Prostate gland (tissue), 2 donors: ENCODE measurements around the gene ABCA5. TPM values are rescaled to one million over a fixed set of nuclear protein-coding genes. Genes with fewer than 3 reads are reported as not detected.

Experiments
- DNase-seq: peaks from one replicate; pipeline ENCODE4 v3.0.0-alpha.2; 2019; ENCODE audit warnings: low spot score
- H3K27ac ChIP-seq, 2 donors: fragments of 200-600 bp; sonication (generic); 2 replicates each; pipeline ENCODE4 v1.5.1; 2017 to 2019
- H3K27me3 ChIP-seq: fragments of 200-600 bp; sonication (generic); replicated peaks from 2 replicates; pipeline ENCODE4 v1.5.1; 2019; ENCODE audit not compliant: insufficient read depth
- H3K36me3 ChIP-seq, 2 donors: fragments of 200-600 bp; sonication (generic); 1 replicate in 1 of 2; 2 replicates in 1 of 2; pipeline versions ENCODE4 v1.5.1 to v1.8.1; 2017 to 2019
- H3K4me1 ChIP-seq: fragments of 200-600 bp; sonication (generic); replicated peaks from 2 replicates; pipeline ENCODE4 v1.5.1; 2019
- H3K4me3 ChIP-seq, 2 donors: fragments of 200-600 bp; sonication (generic); 2 replicates each; pipeline ENCODE4 v1.5.1; 2017 to 2019
- H3K9me3 ChIP-seq: fragments of 200-600 bp; sonication (generic); 2 replicates; pipeline ENCODE4 v1.5.1; 2017
- CTCF ChIP-seq, 4 experiments: fragments of 200-600 bp in 2 of 4; fragments of 450-650 bp in 2 of 4; sonication (generic) in 2 of 4; IDR thresholded peaks; 1 replicate in 3 of 4; 2 replicates in 1 of 4; pipeline ENCODE4 v1.5.1; 2016 to 2019; ENCODE audit warnings: antibody characterized with exemption in 4 of 4, mild to moderate bottlenecking in 2 of 4, moderate library complexity in 2 of 4
- POLR2A ChIP-seq: fragments of 450-650 bp; IDR thresholded peaks from one replicate; pipeline ENCODE4 v1.6.1; 2016; ENCODE audit warnings: antibody characterized with exemption, mild to moderate bottlenecking
- POLR2AphosphoS5 ChIP-seq: sonication (generic); formaldehyde crosslinking; IDR thresholded peaks from one replicate; pipeline ENCODE4 v1.6.1; 2017; ENCODE audit warnings: antibody characterized with exemption
- WGBS: methylation state at CpG from one replicate; pipeline ENCODE4 v1.1.5; 2018; 5-methylcytosine and 5-hydroxymethylcytosine counted together
- intact Hi-C: fragments of 100-400 bp; cut with DNase I; formaldehyde crosslinking; loops from one replicate; pipeline ENCODE4 v1.14.2; 2022
- total RNA-seq, 2 donors: library from RNA; depleted of rRNA; stranded (reverse); fragments of >200 nt; gene quantifications; one replicate each; pipeline ENCODE4 v1.1.0, GENCODE V29; 2016

Gene ABCA5
- total RNA-seq: 10 to 100 TPM; 31.0 to 31.3 TPM

- peak; percentile 65 for TF ChIP-seq POLR2AphosphoS5
- TF ChIP-seq POLR2A: peak; percentile 86
- TF ChIP-seq CTCF (IDR thresholded peaks at IDR 0.05): no peak
- DNase-seq: peak; percentile 90
- Histone ChIP-seq H3K36me3 (no peaks in the 10 kb centered on the region), H3K27ac (peak within 1 kb of the TSS; percentile 92 to 99), H3K9me3 (no peaks in the 10 kb centered on the region), H3K27me3 (no peaks in the 10 kb centered on the region), H3K4me1 (no peaks in the 10 kb centered on the region), H3K4me3 (peak within 1 kb of the TSS; percentile 62 to 86)
- intact Hi-C loops: loop anchor here (5.0 kb wide), 2 partner anchors 85 to 195 kb away; partner anchors contain the start of gene MAP2K6
- whole genome bisulfite sequencing: 1% methylated on average over 39 of the region's 74 CpGs
These were observed at the start of gene ABCA5 for GRCh38 chr17:69327060-69327831. TSS of gene ABCA5 (minus strand) at chr17:69327133. CDS start at chr17:69314415, 12,718 bp downstream.

- no peak for TF ChIP-seq POLR2AphosphoS5
- TF ChIP-seq CTCF (IDR thresholded peaks at IDR 0.05): no peak
- TF ChIP-seq POLR2A: no peak
- Histone ChIP-seq H3K9me3 (no peaks in the 10 kb centered on the region), H3K36me3 (no peaks in the 10 kb centered on the region), H3K4me1 (no peaks in the 10 kb centered on the region), H3K27me3 (no peaks in the 10 kb centered on the region), H3K4me3 (no peak overlapping the region), H3K27ac (no peak overlapping the region)
- DNase-seq: no peak
- intact Hi-C loops: no loop called here
- 83% methylated on average over 2 of the region's 2 CpGs for WGBS
These were observed 48.3 kb upstream of the ABCA5 start for GRCh38 chr17:69375229-69375628.

- Histone ChIP-seq H3K4me3 (no peak overlapping the region), H3K4me1 (no peaks in the 10 kb centered on the region), H3K9me3 (no peaks in the 10 kb centered on the region), H3K27me3 (no peaks in the 10 kb centered on the region), H3K27ac (no peak overlapping the region), H3K36me3 (no peaks in the 10 kb centered on the region)
- intact Hi-C loops: no loop called here
- no peak for DNase-seq
- TF ChIP-seq POLR2A: no peak
- TF ChIP-seq POLR2AphosphoS5: no peak
- TF ChIP-seq CTCF (IDR thresholded peaks at IDR 0.05): no peak
- 75% methylated on average over 2 of the region's 2 CpGs for WGBS
These were observed 46.1 kb upstream of the ABCA5 start for GRCh38 chr17:69373069-69373468.

- TF ChIP-seq POLR2AphosphoS5 (no peak), POLR2A (no peak), CTCF (IDR thresholded peaks at IDR 0.05) (no peak)
These were observed 40.4 kb upstream of the ABCA5 start for GRCh38 chr17:69367298-69367697.

More at GRCh38 chr17:69367298-69367697, 40.4 kb upstream of the ABCA5 start:
- H3K36me3 ChIP-seq: no peaks in the 10 kb centered on the region
- no peaks in the 10 kb centered on the region for H3K27me3 ChIP-seq
- no peaks in the 10 kb centered on the region for H3K4me1 ChIP-seq
- no peak overlapping the region for H3K4me3 ChIP-seq
- H3K27ac ChIP-seq: no peak overlapping the region
- intact Hi-C loops: no loop called here
- DNase-seq: no peak
- no peaks in the 10 kb centered on the region for H3K9me3 ChIP-seq
- 44% methylated on average over 3 of the region's 3 CpGs for WGBS
